COLO829 (cell line): ENCODE data around the gene TFB2M.
"Not testable (repeated sequence)": the region's sequence is repeated elsewhere in the genome, so short reads cannot be mapped to it uniquely, and the experiment has no call there.

Experiments
- DNase-seq: peaks from one replicate; pipeline ENCODE4 v3.0.0; 2012; ENCODE audit warnings: low spot score

The TFB2M gene, protein sequence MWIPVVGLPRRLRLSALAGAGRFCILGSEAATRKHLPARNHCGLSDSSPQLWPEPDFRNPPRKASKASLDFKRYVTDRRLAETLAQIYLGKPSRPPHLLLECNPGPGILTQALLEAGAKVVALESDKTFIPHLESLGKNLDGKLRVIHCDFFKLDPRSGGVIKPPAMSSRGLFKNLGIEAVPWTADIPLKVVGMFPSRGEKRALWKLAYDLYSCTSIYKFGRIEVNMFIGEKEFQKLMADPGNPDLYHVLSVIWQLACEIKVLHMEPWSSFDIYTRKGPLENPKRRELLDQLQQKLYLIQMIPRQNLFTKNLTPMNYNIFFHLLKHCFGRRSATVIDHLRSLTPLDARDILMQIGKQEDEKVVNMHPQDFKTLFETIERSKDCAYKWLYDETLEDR

DNA sequence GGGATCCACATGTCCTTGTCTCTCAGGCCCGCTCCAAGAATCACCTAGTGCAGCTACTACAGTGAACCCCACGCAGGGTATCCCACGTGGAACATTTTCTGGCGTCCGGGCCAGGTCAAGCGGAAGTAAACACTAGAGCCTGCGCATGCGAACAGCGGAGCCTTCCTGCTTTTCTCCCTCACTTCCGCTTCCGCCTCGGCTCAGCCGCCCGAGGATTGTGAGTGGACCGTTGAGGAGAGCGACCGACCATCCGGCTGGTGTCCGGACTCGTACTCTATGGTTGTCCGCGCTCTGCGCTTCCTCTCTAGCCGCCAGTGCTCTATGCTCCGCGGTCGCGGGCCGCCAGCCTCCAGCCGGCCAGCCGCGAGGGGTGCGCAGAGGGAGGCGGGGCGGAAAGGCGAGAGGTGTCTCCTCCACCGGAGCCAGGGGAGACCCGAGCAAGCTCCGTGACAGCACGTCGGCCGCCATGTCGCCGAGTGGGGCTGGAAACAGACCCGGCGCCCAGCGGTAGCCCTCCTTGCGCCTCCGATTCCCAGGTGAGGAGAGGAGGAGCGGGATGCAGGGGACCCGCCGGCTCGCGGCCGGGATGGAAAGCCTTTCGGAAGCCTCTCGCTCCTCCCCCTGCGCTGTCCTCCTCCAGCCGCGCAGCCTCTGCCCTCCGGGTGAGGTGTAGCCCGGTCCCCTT is at the start of gene TFB2M, which contains the start of gene CNST:
TFB2M (minus strand) TSS at position 134 of the 685 bp plus-strand sequence; CDS start at position 11, 123 bp downstream.
CNST (plus strand) TSS at position 329 of the 685 bp plus-strand sequence. CDS start 25,107 bp downstream, outside the sequence.
- DNase-seq = peak; percentile 97

- peak; percentile 21 for DNase-seq
Observed at GRCh38 chr1:246613096-246613758, 47.2 kb upstream of the TFB2M start.

DNA sequence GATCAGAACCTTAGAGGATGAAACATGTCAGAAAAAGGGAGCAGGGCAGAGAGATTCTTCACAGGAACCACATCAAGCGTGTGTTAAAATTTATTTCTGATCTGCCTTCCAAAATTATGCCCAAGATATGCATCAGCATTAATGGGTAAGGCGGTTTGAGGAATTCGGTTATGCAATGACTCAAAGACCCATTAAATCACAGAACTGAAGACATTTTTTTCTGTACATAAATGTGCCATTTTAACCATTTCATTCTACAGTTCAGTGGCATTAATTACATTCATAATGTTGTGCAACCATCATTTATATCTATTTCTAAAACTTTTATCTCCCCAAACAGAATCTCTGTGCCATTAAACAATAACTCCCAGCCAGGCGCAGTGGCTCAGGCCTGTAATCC is 43.6 kb upstream of the TFB2M start:
- DNase-seq = no peak

DNA sequence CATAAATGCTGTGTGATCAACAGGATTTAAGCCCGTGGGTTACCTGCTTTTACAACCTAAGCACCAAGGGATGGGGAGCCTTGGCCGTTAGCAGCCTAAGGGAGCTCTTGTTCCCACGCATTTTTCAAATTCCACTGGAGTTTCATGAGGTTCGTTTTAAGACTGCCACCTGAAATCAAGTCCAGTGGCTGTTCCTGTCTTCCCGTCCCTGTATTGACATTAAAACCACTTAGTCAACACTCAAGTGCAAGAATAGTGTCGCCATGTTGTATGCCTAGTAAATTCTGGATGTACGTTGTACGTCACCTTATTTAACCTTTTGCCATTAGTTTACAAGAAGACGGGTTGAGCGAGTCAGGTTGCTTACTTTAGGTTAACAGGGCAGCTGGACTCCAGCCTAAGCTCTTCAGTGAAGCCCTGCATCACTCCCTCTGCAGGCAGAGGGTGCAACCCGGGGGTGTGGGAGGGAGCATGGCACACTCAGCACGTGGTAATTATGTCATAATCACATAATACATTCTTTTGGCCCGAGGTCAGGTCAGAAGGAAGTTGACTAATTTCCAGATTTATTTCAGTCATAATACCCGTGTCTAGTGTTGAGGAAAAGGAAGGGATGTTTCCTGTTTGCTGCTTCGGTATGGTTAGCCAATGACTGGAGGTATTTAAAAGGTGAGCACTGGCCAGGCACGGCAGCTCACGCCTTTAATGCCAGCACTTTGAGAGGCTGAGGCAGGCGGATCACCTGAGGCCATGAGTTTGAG is 42.7 kb upstream of the TFB2M start:
- peak; percentile 89 for DNase-seq

DNA sequence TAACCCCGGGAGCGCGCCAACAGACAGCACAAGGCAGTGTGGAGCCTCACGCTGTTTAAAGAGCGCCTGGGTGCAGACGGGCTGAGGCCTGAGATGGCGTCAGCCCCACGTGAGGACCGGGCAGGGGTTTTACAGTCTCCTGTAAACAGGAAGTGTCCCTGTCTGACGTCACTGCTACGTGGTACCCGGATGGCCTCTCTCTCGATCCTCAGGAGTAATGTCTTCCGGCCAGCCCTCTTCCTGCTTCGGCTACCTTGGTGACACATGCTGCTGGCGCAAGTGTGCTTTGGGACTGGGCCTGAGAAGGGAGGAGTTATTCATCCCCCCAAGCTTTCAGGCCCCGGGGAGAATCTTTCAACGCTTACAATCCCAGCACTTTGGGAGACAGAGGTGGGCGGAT is 41.4 kb upstream of the TFB2M start:
- DNase-seq = no peak

DNA sequence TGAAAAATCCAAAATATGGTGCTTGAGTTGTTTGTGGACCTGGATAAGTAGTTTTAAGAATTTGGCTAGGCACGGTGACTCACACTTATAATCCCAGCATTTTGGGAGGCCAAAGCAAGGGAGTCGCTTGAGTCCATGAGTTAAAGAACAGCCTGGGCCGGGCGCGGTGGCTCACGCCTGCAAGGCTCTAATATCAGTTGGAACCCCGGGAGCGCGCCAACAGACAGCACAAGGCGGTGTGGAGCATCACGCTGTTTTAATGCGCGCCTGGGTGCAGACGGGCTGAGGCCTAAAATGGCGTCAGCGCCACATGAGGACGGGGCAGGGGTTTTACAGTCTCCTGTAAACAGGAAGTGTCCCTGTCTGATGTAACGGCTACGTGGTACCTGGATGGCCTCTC is 39.2 kb upstream of the TFB2M start:
- not testable (repeated sequence) for DNase-seq

DNA sequence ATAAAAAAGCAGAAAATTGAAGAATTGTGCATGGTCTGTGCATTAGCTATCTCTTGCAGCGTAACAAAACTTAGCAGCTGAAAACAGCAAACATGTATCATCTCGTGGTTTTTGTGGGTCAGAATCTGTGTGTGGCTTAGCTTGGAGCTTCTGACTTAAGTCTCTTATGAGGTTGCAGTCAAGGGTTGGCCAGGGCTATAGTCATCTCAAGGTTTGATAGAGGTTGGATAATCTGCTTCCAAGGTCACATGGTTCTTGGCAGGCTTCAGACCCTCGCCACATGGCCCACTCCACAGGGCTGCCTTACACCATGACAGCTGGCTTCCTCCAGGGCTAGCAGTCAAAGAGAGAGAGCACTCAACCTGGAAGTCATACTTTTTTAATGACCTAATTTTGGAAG is 36.1 kb upstream of the TFB2M start:
- DNase-seq = no peak

DNA sequence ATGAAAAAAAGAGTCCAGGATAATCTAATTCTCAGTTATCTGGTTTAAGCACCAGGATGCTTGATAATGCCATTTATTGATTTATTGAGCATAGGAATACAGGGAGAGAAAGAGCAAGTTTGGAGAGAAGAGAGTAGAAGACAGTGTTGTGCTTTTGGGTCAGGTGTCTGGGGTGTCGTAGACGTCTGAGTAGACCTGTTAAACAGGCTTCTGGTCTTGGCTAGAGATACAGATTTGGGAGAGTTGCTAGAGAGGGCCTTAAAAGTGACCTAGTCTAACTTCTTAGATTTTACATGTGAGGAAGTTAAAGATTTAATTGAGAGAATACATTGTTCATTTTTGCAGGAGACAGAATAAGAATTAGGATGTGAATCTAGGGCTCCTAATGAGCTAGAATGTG is 34.5 kb upstream of the TFB2M start:
- DNase-seq = no peak

- no peak for DNase-seq
Observed at GRCh38 chr1:246599315-246599714, 33.3 kb upstream of the TFB2M start.

GRCh38 chr1:246597971-246598370 is 31.9 kb upstream of the TFB2M start:
- DNase-seq = no peak

GRCh38 chr1:246597340-246597739 is 31.3 kb upstream of the TFB2M start:
- DNase-seq = no peak

- no peak for DNase-seq
Observed at GRCh38 chr1:246595146-246595545, 29.1 kb upstream of the TFB2M start.

DNA sequence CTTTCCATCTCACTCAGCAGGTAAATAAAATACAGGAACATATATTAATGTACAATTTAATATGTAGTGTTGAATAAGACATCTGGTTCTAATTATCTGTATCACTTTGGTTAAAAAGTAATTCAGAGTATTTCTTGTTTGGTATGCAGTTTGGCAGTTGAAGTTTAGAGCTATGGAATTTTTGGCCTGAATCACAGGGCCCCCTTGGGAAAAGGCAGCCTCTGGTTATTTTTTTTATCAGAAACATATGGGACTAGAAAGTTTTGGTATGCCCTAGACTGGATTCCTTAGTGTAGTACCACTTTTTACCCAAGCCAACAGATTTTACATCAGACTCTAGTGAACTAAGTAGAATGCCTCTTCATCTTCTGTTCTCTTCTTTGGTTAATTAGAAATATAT is 26.6 kb upstream of the TFB2M start:
- DNase-seq = no peak

- no peak for DNase-seq
Observed at GRCh38 chr1:246591958-246592357, 25.9 kb upstream of the TFB2M start.

- no peak for DNase-seq
Observed at GRCh38 chr1:246591504-246591903, 25.4 kb upstream of the TFB2M start.

DNA sequence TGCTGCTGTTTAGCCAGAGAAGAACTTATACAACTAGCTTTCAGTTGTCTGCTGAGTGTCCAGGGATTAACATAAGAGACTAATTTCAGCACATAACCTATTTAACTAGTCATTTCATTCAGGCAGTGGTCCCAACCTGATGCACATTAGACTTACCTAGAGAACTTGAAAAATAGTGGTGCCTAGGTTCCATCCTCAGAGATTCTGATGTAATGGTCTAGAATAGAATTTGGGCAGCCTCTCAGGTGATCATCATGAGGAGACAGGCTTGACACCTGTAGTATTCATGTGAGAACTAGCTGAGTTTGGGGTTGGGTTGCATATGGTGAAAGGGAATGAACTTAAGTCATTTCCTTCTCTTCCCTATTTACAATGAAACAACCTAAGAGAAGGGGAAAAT is 25.0 kb upstream of the TFB2M start:
- DNase-seq = no peak

GRCh38 chr1:246589919-246590318 is 23.9 kb upstream of the TFB2M start:
- DNase-seq = not testable (repeated sequence)

DNA sequence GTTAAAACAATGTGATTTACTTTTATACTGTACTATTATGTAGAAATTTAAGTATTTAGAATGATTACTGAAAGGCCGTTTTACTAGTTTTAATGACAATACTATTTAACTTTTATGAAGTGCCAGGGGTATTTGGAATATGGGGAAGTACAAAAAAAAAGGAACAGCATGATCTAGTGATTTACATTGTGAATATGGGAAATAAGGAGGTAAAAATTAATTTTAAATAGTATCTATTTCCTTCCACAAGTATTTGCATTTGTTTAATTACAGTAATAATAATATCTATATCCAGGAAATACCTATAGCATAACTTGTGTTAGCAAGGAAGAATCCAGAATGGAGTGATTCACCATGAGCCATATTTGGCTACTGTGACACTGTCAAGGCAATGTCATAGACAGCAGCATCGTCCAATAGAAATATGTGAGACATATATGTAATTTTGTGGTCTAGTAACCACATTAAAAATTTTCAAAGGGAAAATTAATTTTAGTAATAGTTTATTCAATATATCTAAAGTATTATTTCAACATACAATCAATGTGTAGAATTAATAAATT is 22.2 kb upstream of the TFB2M start:
- no peak for DNase-seq

DNA sequence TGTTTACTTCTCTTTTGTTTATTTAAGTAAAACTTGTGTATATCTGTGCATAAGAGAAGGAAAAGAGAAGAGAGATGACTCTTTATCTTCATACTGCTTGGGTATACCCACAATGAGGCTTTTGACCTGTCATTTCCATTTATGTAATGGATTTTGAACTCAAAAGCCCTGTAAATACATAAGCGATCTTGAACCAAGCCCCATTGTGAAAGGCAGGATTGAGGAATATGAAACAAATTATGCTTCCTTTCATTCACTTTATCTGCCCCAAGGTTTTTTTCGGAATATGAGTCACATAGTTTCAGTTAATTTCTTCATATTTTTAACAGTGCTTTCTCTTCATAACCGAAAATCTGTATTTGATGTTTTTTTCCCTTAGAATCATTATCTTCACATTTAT is 21.5 kb upstream of the TFB2M start:
- peak; percentile 75 for DNase-seq

DNA sequence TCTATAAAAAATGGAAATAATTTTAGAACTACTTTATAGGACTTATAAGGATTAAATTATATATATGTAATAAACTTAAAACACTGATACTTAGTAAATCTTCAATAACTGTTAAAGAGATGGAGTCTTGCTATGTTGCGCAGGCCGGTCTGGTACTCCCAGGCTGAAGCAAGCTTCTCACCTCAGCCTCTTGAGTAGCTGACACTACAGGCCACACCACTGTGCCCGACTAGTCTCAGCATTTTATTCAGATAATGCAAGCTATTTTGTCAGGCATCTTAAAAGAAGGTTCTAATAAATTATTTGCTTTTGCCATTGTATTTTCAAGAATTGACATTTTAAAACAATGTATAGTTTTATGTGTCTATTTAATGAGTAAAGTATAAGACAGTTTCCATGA is 21.0 kb upstream of the TFB2M start:
- no peak for DNase-seq

GRCh38 chr1:246583448-246584185 is 17.6 kb upstream of the TFB2M start:
- no peak for DNase-seq
